GM12875 (cell line): ENCODE measurements around the gene ZFP3.
"Not testable (repeated sequence)": the region's sequence is repeated elsewhere in the genome, so short reads cannot be mapped to it uniquely, and the experiment has no call there.

ENCODE experiments used
- H3K4me3 ChIP-seq: one replicate; pipeline ENCODE4 v1.5.1; 2011; ENCODE audit warnings: low read depth, low read length, control low read depth
- CTCF ChIP-seq: IDR thresholded peaks from 2 replicates; pipeline ENCODE4 v1.5.1; 2011; ENCODE audit warnings: low read depth, mild to moderate bottlenecking, control low read depth, inconsistent platforms, low read length, moderate library complexity, borderline replicate concordance; ENCODE audit not compliant: insufficient read depth

ZFP3 gene

GRCh38 chr17:5049314-5049841 is 28.9 kb upstream of the ZFP3 start:
- TF ChIP-seq CTCF, result no peak
- no peak overlapping the region for H3K4me3 ChIP-seq

- no peak for TF ChIP-seq CTCF
- H3K4me3 ChIP-seq, result no peak overlapping the region
Measured at GRCh38 chr17:5050278-5050677, 28.0 kb upstream of the ZFP3 start.

GRCh38 chr17:5055543-5055942 is 22.7 kb upstream of the ZFP3 start:
- H3K4me3 ChIP-seq, result no peak overlapping the region
- TF ChIP-seq CTCF, result no peak

GRCh38 chr17:5065227-5065744 is 13.0 kb upstream of the ZFP3 start:
- no peak for TF ChIP-seq CTCF
- no peak overlapping the region for H3K4me3 ChIP-seq

GRCh38 chr17:5068236-5068635 is 10.0 kb upstream of the ZFP3 start:
- TF ChIP-seq CTCF, result no peak
- H3K4me3 ChIP-seq, result no peak overlapping the region

GRCh38 chr17:5069724-5070123 is 8.5 kb upstream of the ZFP3 start:
- no peak for TF ChIP-seq CTCF
- H3K4me3 ChIP-seq, result no peak overlapping the region

- H3K4me3 ChIP-seq, result not testable (repeated sequence)
Measured at GRCh38 chr17:5075472-5075871, 2.8 kb upstream of the ZFP3 start.

GRCh38 chr17:5077275-5077674 is 992 bp upstream of the ZFP3 start:
- not testable (repeated sequence) for H3K4me3 ChIP-seq
